Neural cell (in vitro differentiated cells): Measurements from ENCODE around the gene CPNE6.
"Not testable (repeated sequence)": the region's sequence is repeated elsewhere in the genome, so short reads cannot be mapped to it uniquely, and the experiment has no call there.

ENCODE experiments used
- EP300 ChIP-seq: fragments of 450-650 bp; conservative IDR thresholded peaks from 2 replicates; pipeline ENCODE4 v1.6.1; 2014; ENCODE audit warnings: antibody characterized with exemption, mild to moderate bottlenecking, moderate library complexity; ENCODE audit not compliant: poor library complexity, severe bottlenecking
- EZH2 ChIP-seq: fragments of 200-600, 300-800 bp; shearing (Covaris generic), sonication (generic); IDR thresholded peaks from 2 replicates; pipeline ENCODE4 v1.6.1; 2014; ENCODE audit warnings: antibody characterized with exemption, low read length, borderline replicate concordance, mild to moderate bottlenecking; ENCODE audit not compliant: insufficient read depth, poor library complexity, severe bottlenecking
- RAD21 ChIP-seq: fragments of 450-650 bp; conservative IDR thresholded peaks from 2 replicates; pipeline ENCODE4 v1.6.1; 2014; ENCODE audit warnings: antibody characterized with exemption, mild to moderate bottlenecking, moderate library complexity
- SMC3 ChIP-seq: fragments of 450-650 bp; conservative IDR thresholded peaks from 2 replicates; pipeline ENCODE4 v1.6.1; 2014; ENCODE audit warnings: antibody characterized with exemption, mild to moderate bottlenecking, moderate library complexity; ENCODE audit not compliant: poor library complexity
- TAF1 ChIP-seq: IDR thresholded peaks from 2 replicates; pipeline ENCODE4 v1.6.1; 2012; ENCODE audit warnings: low read depth
- TF ChIP-seq, protein P1 (sequence below): fragments of 450-650 bp; IDR thresholded peaks from 2 replicates; pipeline ENCODE4 v1.5.1; 2014; ENCODE audit warnings: antibody characterized with exemption, mild to moderate bottlenecking, moderate library complexity; ENCODE audit not compliant: poor library complexity, severe bottlenecking

DNA sequence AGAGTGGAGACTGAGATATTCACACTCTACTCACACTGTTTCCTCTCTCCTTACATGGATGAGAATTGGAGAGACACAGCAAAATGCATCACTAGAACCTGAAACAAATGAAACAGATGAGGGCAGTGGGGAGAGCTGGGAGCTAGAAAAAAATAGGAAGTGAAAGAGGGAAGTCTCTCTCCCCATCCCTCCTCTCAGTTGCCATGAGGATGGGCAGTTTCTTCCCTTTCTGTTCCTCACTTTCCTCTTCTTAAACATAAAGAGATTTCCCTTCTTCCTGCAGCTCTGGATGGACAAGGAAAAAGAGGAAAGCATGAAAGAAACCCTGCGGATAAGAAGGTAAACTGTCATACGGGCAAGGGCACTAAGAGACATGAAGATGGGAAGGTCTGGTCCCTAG lies 22.4 kb upstream of the CPNE6 start:
- TF ChIP-seq, protein P1, sequence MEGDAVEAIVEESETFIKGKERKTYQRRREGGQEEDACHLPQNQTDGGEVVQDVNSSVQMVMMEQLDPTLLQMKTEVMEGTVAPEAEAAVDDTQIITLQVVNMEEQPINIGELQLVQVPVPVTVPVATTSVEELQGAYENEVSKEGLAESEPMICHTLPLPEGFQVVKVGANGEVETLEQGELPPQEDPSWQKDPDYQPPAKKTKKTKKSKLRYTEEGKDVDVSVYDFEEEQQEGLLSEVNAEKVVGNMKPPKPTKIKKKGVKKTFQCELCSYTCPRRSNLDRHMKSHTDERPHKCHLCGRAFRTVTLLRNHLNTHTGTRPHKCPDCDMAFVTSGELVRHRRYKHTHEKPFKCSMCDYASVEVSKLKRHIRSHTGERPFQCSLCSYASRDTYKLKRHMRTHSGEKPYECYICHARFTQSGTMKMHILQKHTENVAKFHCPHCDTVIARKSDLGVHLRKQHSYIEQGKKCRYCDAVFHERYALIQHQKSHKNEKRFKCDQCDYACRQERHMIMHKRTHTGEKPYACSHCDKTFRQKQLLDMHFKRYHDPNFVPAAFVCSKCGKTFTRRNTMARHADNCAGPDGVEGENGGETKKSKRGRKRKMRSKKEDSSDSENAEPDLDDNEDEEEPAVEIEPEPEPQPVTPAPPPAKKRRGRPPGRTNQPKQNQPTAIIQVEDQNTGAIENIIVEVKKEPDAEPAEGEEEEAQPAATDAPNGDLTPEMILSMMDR = not testable (repeated sequence)
- not testable (repeated sequence) for TF ChIP-seq TAF1, SMC3, EP300, RAD21, EZH2
